HepG2 (cell line): ENCODE data around the gene HS3ST2. TPM values are rescaled to one million over a fixed set of nuclear protein-coding genes. Genes with fewer than 3 reads are reported as not detected.

Experiments
- ATAC-seq: fragments of 200-7000 bp; cut with Tn5 transposase; 3 replicates; pipeline ENCODE4 v1.9.1; 2020; ENCODE audit warnings: mild to moderate bottlenecking, moderate library complexity
- BruUV-seq: library from RNA; stranded (reverse); fragments of 400-500 nt; replicated peaks from 2 replicates; lab custom pipeline; 2021; lab: Mats Ljungman, UMichigan
- CTCF ChIA-PET: fragments of 300-600 bp; formaldehyde crosslinking; extraction: SDS; loops from one replicate; lab custom pipeline; 2021; ENCODE audit warnings: low total read pairs, inconsistent platforms, low intra/inter-chr PET ratio; lab: Yijun Ruan, JAX
- POLR2A ChIA-PET: fragments of 350-600 bp; sonication (Branson Sonifier 250); formaldehyde crosslinking; loops from one replicate; lab custom pipeline; 2020; ENCODE audit warnings: antibody characterized with exemption, inconsistent platforms; lab: Yijun Ruan, JAX
- DNase-seq: peaks from one replicate; pipeline ENCODE4 v3.0.0-alpha.2; 2015; ENCODE audit warnings: low spot score
- FAIRE-seq: peaks from 3 replicates; lab custom pipeline; 2011; peaks lifted over from hg19 to GRCh38; lab: Jason Lieb, UNC
- H2AFZ ChIP-seq: one replicate; pipeline ENCODE4 v1.6.1; 2011; ENCODE audit warnings: low read length, inconsistent platforms
- H3K27ac ChIP-seq: fragments of 300-600 bp; 3 replicates; pipeline ENCODE4 v1.8.0; 2011; ENCODE audit warnings: mixed run types, mild to moderate bottlenecking, mixed read lengths, low read length, inconsistent platforms; ENCODE audit not compliant: insufficient read depth; ENCODE audit errors: extremely low read length
- H3K27me3 ChIP-seq, 2 experiments: fragments of 200-600 bp in 1 of 2; 2 replicates in 1 of 2; 3 replicates in 1 of 2; pipeline versions ENCODE4 v1.6.0 to v1.8.0; 2011; ENCODE audit warnings: low read length in 2 of 2, mild to moderate bottlenecking in 2 of 2, moderate library complexity in 2 of 2, inconsistent platforms in 1 of 2; ENCODE audit not compliant: insufficient read depth in 2 of 2, control insufficient read depth in 1 of 2
- H3K36me3 ChIP-seq, 2 experiments: fragments of 200-600 bp in 1 of 2; replicated peaks in 1 of 2; 2 replicates in 1 of 2; 3 replicates in 1 of 2; pipeline versions ENCODE4 v1.5.1 to v1.8.0; 2011; ENCODE audit warnings: low read length in 2 of 2, inconsistent platforms in 1 of 2; ENCODE audit not compliant: insufficient read depth in 2 of 2, control insufficient read depth in 1 of 2
- H3K4me1 ChIP-seq: 2 replicates; pipeline ENCODE4 v1.5.1; 2012; ENCODE audit warnings: low read length, inconsistent platforms; ENCODE audit not compliant: insufficient read depth
- H3K4me2 ChIP-seq: 2 replicates; pipeline ENCODE4 v1.6.0; 2011; ENCODE audit warnings: low read depth, low read length, inconsistent platforms
- H3K4me3 ChIP-seq, 3 experiments: fragments of 200-600 bp in 1 of 3; sonication (generic), shearing (Covaris generic) in 1 of 3; replicated peaks in 1 of 3; 2 replicates each; pipeline ENCODE4 v1.5.1; 2011 to 2016; ENCODE audit warnings: low read length in 3 of 3, inconsistent platforms in 2 of 3, low read depth in 2 of 3, mild to moderate bottlenecking in 2 of 3, control low read depth in 1 of 3, mixed read lengths in 1 of 3; ENCODE audit not compliant: insufficient read depth in 1 of 3
- H3K79me2 ChIP-seq: one replicate; pipeline ENCODE4 v1.6.1; 2011; ENCODE audit warnings: low read length, inconsistent platforms; ENCODE audit not compliant: insufficient read depth
- H3K9ac ChIP-seq: 2 replicates; pipeline ENCODE4 v1.6.0; 2011; ENCODE audit warnings: mild to moderate bottlenecking, low read depth, low read length, inconsistent platforms; ENCODE audit not compliant: insufficient read depth
- H3K9me3 ChIP-seq: 2 replicates; pipeline ENCODE4 v1.5.1; 2012; ENCODE audit warnings: mild to moderate bottlenecking, low read length
- H4K20me1 ChIP-seq: 2 replicates; pipeline ENCODE4 v1.6.0; 2011; ENCODE audit warnings: inconsistent platforms, mild to moderate bottlenecking, low read length, moderate library complexity; ENCODE audit not compliant: insufficient read depth
- ESRRA ChIP-seq: sonication (generic); formaldehyde crosslinking; IDR thresholded peaks from 2 replicates; pipeline ENCODE4 v1.5.1; 2020; ENCODE audit warnings: mild to moderate bottlenecking, low read depth, missing genetic modification reagents
- MAFK ChIP-seq, 2 experiments: IDR thresholded peaks in 1 of 2; conservative IDR thresholded peaks in 1 of 2; 2 replicates each; pipeline ENCODE4 v1.6.1; 2011; ENCODE audit warnings: improper control_type of control experiment in 2 of 2, low read length in 2 of 2
- MIER2 ChIP-seq: IDR thresholded peaks from 2 replicates; pipeline ENCODE4 v1.6.1; 2016; ENCODE audit warnings: missing biosample characterization, missing genetic modification reagents
- NFYC ChIP-seq: IDR thresholded peaks from 2 replicates; pipeline ENCODE4 v1.6.1; 2016; ENCODE audit warnings: missing genetic modification reagents, missing compliant biosample characterization
- NR1H2 ChIP-seq: sonication (generic); formaldehyde crosslinking; IDR thresholded peaks from 2 replicates; pipeline ENCODE4 v1.8.1; 2022; ENCODE audit warnings: low read depth, missing genetic modification reagents, borderline replicate concordance
- PRDM4 ChIP-seq: sonication (generic); formaldehyde crosslinking; IDR thresholded peaks from 2 replicates; pipeline ENCODE4 v1.9.0; 2021; ENCODE audit warnings: missing genetic modification reagents, borderline replicate concordance
- RAD51 ChIP-seq: fragments of 450-650 bp; IDR thresholded peaks from 2 replicates; pipeline ENCODE4 v1.6.1; 2016; ENCODE audit warnings: borderline replicate concordance
- SKI ChIP-seq: fragments of 450-650 bp; IDR thresholded peaks from one replicate; pipeline ENCODE4 v1.6.1; 2018; ENCODE audit warnings: mild to moderate bottlenecking; ENCODE audit not compliant: partially characterized antibody
- SPEN ChIP-seq: sonication (generic); formaldehyde crosslinking; IDR thresholded peaks from 2 replicates; pipeline ENCODE4 v1.5.1; 2020; ENCODE audit warnings: low read depth, mild to moderate bottlenecking, missing genetic modification reagents
- ZBTB37 ChIP-seq: sonication (generic); formaldehyde crosslinking; IDR thresholded peaks from 2 replicates; pipeline ENCODE4 v1.4.0; 2020; ENCODE audit warnings: mild to moderate bottlenecking, missing genetic modification reagents
- ZMYM2 ChIP-seq: sonication (generic); formaldehyde crosslinking; IDR thresholded peaks from 2 replicates; pipeline ENCODE4 v1.8.0; 2022; ENCODE audit warnings: mild to moderate bottlenecking, missing genetic modification reagents
- ZNF12 ChIP-seq: sonication (generic); formaldehyde crosslinking; IDR thresholded peaks from 2 replicates; pipeline ENCODE4 v1.5.0; 2020; ENCODE audit warnings: missing genetic modification reagents
- ZNF17 ChIP-seq: sonication (generic); formaldehyde crosslinking; IDR thresholded peaks from 2 replicates; pipeline ENCODE4 v1.5.0; 2020; ENCODE audit warnings: mild to moderate bottlenecking, missing genetic modification reagents
- ZNF263 ChIP-seq: sonication (generic); formaldehyde crosslinking; IDR thresholded peaks from 2 replicates; pipeline ENCODE4 v1.4.0; 2020; ENCODE audit warnings: missing genetic modification reagents
- ZNF484 ChIP-seq: sonication (generic); formaldehyde crosslinking; IDR thresholded peaks from 2 replicates; pipeline ENCODE4 v1.5.1; 2020; ENCODE audit warnings: mild to moderate bottlenecking, low read depth, missing genetic modification reagents, borderline replicate concordance
- ZNF784 ChIP-seq: sonication (generic); formaldehyde crosslinking; IDR thresholded peaks from 2 replicates; pipeline ENCODE4 v1.5.1; 2020; ENCODE audit warnings: missing genetic modification reagents, mild to moderate bottlenecking, borderline replicate concordance
- ZSCAN21 ChIP-seq: sonication (generic); formaldehyde crosslinking; IDR thresholded peaks from 2 replicates; pipeline ENCODE4 v1.8.0; 2022; ENCODE audit warnings: mild to moderate bottlenecking, missing genetic modification reagents, moderate library complexity, borderline replicate concordance
- WGBS: methylation state at CpG from one replicate; pipeline ENCODE4 v1.1.6; 2017; ENCODE audit warnings: low lambda C conversion rate; 5-methylcytosine and 5-hydroxymethylcytosine counted together
- in situ Hi-C: cut with HindIII; loops from 2 replicates; pipeline ENCODE4 v1.10.0; 2017; ENCODE audit warnings: low pct_unique_long_range_greater_than_20kb; ENCODE audit not compliant: extremely low pct_ligation_motif_present
- intact Hi-C: fragments of 100-400 bp; cut with micrococcal nuclease; formaldehyde crosslinking; loops from one replicate; pipeline ENCODE4 v1.10.0; 2022; ENCODE audit not compliant: unreplicated experiment
- polyA plus RNA-seq, 8 experiments: library from polyadenylated mRNA; depleted of rRNA in 3 of 8; stranded (reverse) in 7 of 8; unstranded in 1 of 8; fragments of >200 nt; fragmentation: Illumina TruSeq in 4 of 8; extraction: Trizol in 4 of 8; gene quantifications; 2 replicates each; pipeline versions ENCODE4 v1.2.1 to v1.2.3, GENCODE V29; 2011 to 2016; ENCODE audit warnings: low read depth in 4 of 8, missing spikeins in 1 of 8, mixed read lengths in 1 of 8; ENCODE audit not compliant: insufficient read depth in 1 of 8
- total RNA-seq, 5 experiments: library from RNA; depleted of rRNA; stranded (reverse); fragments of >200 nt; fragmentation: Illumina TruSeq; extraction: Trizol; gene quantifications; 2 replicates each; pipeline ENCODE4 v1.2.3, GENCODE V29; 2016; ENCODE audit warnings: low read depth in 1 of 5

HS3ST2 gene
- total and polyA plus RNA-seq, 2 of the 13 experiments (the other 11 are each of a cell fraction or from before 2014, with no cell fraction given), result not detected

- no TSS peak for BruUV-seq
- no peak for TF ChIP-seq ZNF263 (CRISPR knock-in tag)
- no peak for TF ChIP-seq ZMYM2
- no peak for TF ChIP-seq PRDM4
- TF ChIP-seq ZSCAN21 (CRISPR knock-in tag), result no peak
- no peak for TF ChIP-seq SPEN (CRISPR knock-in tag)
- TF ChIP-seq ZNF784 (CRISPR knock-in tag), result no peak
- no peak for TF ChIP-seq ESRRA (CRISPR knock-in tag)
- no peak for TF ChIP-seq MIER2 (CRISPR knock-in tag)
- TF ChIP-seq ZNF484 (CRISPR knock-in tag), result no peak
- TF ChIP-seq ZNF12 (CRISPR knock-in tag), result no peak
- TF ChIP-seq SKI, result no peak
- TF ChIP-seq NFYC, result no peak
- no peak for TF ChIP-seq RAD51
- no peak for TF ChIP-seq ZNF17
- TF ChIP-seq ZBTB37, result no peak
- no peak for TF ChIP-seq NR1H2 (CRISPR knock-in tag)
- TF ChIP-seq MAFK (conservative IDR thresholded peaks at IDR 0.05 in 1 of 2, IDR thresholded peaks at IDR 0.05 in 1 of 2; ENCODE audit: low read length in 2 of 2), result no peak
- WGBS, result 28% methylated on average over 12 of the region's 12 CpGs
- ChIA-PET CTCF (no interaction called here), POLR2A (no interaction called here)
- H2AFZ ChIP-seq, result no peak overlapping the region
- H4K20me1 ChIP-seq, result no peaks in the 10 kb centered on the region
- DNase-seq (no peak), FAIRE-seq (no peak), ATAC-seq (no peak)
- H3K36me3 ChIP-seq, result no peaks in the 10 kb centered on the region
- in situ Hi-C loops, result no loop called here
- no peak overlapping the region for H3K4me2 ChIP-seq
- no peak overlapping the region for H3K27ac ChIP-seq
- no peaks in the 10 kb centered on the region for H3K9me3 ChIP-seq
- no peaks in the 10 kb centered on the region for H3K79me2 ChIP-seq
- H3K9ac ChIP-seq, result no peak overlapping the region
- intact Hi-C loops, result no loop called here
- H3K27me3 ChIP-seq, result peaks cover 0 to 15% of the 10 kb centered on the region in 2 experiments; a peak in 1 of 5 replicates
- H3K4me1 ChIP-seq, result no peaks in the 10 kb centered on the region
- H3K4me3 ChIP-seq, result no peak overlapping the region
These were observed 43.5 kb downstream of the HS3ST2 start for GRCh38 chr16:22857296-22858025.
